Activated T-cell treated with anti-CD3 and anti-CD28 coated beads for 1 hour (primary cell): ENCODE results near the gene SLC41A3.
A peak's percentile ranks its signal among the peaks of the same experiment; 100 is the strongest.
"Not testable (repeated sequence)": the region's sequence is repeated elsewhere in the genome, so short reads cannot be mapped to it uniquely, and the experiment has no call there.

Experiments used
- DNase-seq: peaks from one replicate; pipeline ENCODE4 v3.0.0-alpha.2; 2020; ENCODE audit warnings: low read depth

Gene SLC41A3

DNA sequence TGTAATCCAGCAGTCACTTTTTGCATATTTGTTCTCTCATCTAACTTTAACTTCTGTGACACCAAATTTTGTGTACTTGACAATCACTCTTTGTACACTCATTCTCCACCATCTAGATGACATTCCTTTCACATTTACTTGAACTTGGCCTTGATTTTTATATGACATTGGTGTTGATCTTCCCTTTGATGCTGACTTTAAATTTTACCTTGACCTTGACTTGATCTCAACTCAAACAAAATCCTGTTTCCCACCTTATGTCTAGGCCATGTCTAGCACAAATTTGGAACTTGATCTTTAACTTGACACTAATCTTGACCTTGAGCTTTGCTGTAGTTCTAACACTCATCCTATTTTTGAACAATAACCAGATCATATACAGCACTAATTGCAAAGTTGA is 81.7 kb downstream of the SLC41A3 start:
- no peak for DNase-seq

DNA sequence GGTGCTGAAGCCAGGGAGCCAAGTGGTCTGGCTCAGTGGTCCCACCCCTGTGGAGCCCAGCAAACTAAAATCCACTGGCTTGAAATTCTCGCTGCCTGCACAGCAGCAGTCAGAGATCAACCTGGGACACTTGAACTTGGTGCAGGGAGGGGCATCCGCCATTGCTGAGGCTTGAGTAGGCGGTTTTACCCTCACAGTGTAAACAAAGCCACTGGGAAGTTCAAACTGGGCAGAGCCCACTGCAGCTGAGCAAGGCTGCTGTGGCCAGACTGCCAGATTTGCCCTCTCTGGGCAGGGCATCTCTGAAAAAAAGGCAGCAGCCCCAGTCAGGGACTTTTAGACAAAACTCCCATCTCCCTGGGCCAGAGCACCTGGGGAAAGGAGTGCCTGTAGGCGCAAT is 87.2 kb downstream of the SLC41A3 start:
- DNase-seq, result not testable (repeated sequence)

DNA sequence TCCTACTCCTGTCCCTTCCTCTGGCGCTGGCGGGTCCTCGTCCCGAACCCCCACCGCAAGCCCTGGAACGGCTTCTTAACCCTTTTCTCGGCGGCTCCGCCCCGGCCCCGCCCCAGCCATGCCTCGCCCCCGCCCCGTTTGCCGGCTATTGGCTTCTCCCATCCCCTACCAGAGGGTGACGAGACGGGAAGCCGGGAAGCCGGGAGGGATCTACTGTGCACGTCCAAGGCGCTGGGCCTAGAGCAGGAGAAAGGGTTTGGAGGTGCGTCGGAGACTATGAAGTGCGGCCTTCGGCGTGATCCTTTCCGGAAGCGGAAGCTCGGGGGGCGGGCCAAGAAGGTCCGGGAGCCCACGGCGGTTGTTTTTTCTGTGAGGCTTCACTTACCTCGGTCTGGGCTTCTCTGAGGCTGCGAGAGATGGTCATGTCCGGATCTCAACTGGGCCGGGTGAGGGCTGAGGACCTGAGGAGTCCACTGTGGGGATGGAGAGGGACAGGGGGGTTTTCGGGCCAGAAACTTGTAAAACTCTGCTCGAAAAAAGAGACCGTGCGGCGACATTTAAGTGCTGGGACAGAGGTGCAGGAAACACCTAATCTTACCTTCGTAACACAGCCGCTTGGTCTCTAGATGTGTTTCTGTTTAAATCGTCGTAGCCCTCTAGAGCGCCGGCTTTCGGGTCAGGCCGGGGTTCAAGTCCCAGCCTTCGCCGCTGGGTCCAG is 93.5 kb downstream of the SLC41A3 start:
- peak; percentile 64 for DNase-seq

DNA sequence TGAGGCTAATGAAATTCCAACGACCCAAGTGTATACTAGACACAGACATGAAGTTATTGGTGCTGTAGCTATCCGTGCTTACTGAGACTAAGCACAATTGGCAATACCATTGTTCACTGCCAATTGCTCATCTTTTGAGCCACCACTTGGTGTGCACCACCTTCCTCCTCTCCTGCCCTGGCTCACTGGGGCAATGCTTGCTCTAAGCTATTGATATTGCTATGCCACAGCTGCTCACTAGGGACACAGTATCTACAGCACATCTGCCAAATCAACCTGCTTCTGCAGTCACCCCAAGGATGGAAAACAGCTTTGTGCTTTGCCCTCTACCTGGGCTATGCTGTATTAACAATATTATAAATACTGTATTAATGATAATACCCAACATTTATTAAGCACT is 99.0 kb downstream of the SLC41A3 start:
- not testable (repeated sequence) for DNase-seq

DNA sequence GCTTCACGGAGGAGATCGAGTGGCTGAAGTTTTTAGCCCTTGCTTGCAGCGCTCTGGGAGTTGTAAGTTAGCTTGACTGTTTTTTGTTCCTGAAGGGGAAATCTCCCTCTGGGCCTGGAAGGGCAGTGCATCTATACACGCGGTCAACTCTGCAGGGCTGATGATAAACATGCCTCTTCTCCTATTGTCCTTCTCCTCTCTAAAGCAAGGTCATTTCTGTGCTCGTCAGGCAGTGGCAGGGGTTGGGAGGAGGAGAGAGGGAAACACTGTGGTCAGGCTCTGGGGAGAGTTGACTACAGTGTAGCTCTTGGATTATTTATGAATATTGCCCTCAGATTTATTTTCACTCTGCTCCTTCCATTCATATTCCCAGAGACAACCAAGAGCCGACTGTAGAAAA is 106.8 kb downstream of the SLC41A3 start:
- DNase-seq, result not testable (repeated sequence)

- DNase-seq, result not testable (repeated sequence)
Measured at GRCh38 chr3:125976003-125976390, 107.9 kb downstream of the SLC41A3 start.

- not testable (repeated sequence) for DNase-seq
Measured at GRCh38 chr3:125975245-125976002, 108.5 kb downstream of the SLC41A3 start.

GRCh38 chr3:125971997-125972944 is 111.7 kb downstream of the SLC41A3 start:
- DNase-seq, result not testable (repeated sequence)

GRCh38 chr3:125968701-125969592 is 115.0 kb downstream of the SLC41A3 start, which contains the start of gene ROPN1B:
Gene ROPN1B, plus strand, starts transcription at chr3:125969178. Its CDS starts 2,877 bp downstream, at chr3:125972055.
- not testable (repeated sequence) for DNase-seq

GRCh38 chr3:125968121-125968520 is 115.8 kb downstream of the SLC41A3 start:
- not testable (repeated sequence) for DNase-seq

DNA sequence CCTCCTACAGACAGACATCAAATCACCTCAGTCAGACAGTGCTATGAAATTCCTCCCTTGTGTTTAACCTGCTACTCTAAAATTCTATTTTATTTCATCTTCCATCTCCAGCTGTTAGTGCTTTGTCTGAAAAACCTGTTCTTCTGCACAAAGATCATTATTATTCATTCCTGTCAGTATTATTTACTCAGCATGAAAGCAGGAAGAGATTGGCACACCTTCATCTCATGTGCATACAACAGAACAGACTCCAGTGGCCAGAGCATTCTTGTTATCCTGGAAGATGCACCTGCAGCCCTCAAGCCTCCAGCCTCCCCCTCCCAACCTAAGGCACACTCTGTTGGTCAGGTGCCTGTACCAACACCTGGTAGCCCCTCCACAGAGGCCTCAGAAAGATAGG is 116.8 kb downstream of the SLC41A3 start:
- no peak for DNase-seq

DNA sequence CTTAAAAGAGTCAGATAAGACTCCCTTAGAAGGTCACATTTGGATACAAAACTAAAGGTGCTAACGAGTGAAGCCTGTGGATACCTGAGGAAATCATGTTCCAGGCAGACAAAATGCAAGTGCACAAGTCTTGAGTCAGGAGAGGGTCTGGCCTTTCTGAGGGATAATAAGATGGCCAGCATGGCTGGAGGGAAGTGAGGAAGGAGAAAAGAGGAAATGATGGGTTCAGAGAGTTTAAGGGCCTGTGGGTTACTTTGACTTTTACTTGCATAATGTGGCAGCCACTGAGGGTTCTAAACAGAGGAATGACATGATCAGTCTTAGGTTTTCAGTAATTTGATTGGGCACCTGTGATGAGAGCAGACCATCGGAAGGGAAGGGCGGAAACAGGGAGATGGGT is 118.4 kb downstream of the SLC41A3 start:
- no peak for DNase-seq

- not testable (repeated sequence) for DNase-seq
Measured at GRCh38 chr3:125963834-125964233, 120.1 kb downstream of the SLC41A3 start.

- no peak for DNase-seq
Measured at GRCh38 chr3:125961289-125961589, 122.7 kb downstream of the SLC41A3 start.

GRCh38 chr3:125960456-125961288 is 123.3 kb downstream of the SLC41A3 start:
- DNase-seq, result no peak

- no peak for DNase-seq
Measured at GRCh38 chr3:125960066-125960424, 123.9 kb downstream of the SLC41A3 start.

- DNase-seq, result no peak
Measured at GRCh38 chr3:125959317-125960065, 124.4 kb downstream of the SLC41A3 start.

DNA sequence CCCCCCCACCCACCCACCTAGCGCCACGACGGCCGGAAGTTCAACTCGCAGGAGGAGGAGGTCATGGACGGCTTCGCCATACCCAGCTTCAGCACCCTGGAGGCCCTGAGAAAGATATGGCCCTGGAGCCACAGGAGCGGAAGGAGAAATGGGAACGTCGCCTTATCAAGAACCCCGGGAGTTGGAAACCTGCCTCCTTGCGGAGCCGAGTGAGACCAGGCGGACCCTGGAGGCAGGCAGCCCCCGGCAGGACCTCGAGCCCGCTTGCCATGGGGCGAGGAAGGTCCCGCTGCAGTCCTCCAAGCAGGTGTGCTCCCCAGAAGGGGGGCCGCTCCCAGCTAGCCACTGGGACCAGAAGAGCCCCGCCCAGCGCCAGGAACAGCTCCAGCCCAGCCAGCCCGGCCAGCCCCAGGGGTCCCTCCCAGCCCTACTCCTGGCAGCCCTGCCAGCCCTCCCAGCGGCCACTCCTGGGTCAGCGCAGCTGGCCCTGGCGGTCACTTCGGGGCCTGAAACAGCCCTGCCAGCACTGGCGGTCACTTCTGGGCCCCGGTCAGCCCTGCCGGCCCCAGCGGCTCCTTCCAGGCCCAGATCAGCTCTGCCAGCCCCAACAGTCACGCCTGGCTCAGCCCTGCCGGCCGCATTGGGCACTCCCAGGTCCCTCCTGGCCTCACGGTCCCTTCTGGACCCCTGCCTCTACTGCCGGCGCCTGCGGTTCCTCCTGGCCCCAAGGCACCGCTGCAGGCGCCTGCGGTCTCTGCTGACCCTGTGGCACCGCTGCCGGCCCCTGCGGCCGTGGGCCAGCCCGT is 125.2 kb downstream of the SLC41A3 start:
- DNase-seq, result no peak
